ENCODE results near the gene TTC34.
"Not testable (repeated sequence)": the region's sequence is repeated elsewhere in the genome, so short reads cannot be mapped to it uniquely, and the experiment has no call there.

- TF ChIP-seq TEAD4 (CRISPR knock-in tag; IDR thresholded peaks at IDR 0.05); FOXJ3 (CRISPR knock-in tag; IDR thresholded peaks at IDR 0.05; ENCODE audit: borderline replicate concordance); NR2C2 (CRISPR knock-in tag; IDR thresholded peaks at IDR 0.05); CTCF (IDR thresholded peaks at IDR 0.05): not testable (repeated sequence)
These were observed 51.3 kb downstream of the TTC34 start for GRCh38 chr1:2750041-2750680.
